GM19023 (cell line): ENCODE data around the gene CDH15.

Experiments
- ATAC-seq: cut with Tn5 transposase; IDR thresholded peaks from one replicate; pipeline ENCODE4 v1.9.1; 2021; ENCODE audit warnings: mild to moderate bottlenecking, moderate library complexity; ENCODE audit not compliant: unreplicated experiment

CDH15 gene

DNA sequence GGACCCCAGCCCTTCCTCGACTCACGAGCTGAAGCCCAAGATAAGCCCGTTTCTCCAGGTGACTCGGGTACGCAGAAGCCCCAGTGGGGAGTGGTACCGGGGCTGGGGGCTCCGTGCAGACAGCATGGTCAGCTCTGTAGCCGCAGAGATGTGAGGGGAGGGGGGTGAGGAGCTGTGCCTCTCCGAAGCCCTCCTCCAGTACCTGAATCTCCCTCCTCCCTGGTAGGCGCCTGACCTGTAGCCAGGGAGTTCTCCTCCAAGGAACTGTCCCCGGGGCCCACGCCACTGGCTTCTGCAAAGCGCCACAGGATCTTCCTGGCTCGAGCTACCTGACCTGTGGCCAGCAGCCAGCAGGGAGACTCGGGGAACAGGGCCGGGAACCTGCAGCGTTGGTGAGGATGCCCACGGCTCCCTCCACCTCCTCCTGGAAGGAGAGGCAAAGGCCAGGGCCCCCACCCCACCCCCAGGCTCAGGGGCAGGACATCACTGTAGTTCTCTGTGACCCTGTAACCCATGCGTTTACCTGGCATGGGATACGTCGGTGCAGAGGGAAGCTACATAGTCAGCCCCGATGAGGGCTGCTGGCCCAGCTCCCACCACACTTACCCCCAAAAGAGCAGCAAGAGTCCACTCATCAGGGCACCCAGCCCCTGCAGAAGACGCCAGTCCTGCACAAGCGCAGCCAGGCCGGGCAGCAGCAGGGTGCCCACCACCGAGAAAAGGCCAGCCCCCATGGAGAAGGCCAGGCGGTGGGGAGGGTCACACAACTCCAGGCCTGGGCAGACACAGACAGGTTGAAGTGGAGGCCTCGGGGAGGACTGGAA lies 27.1 kb downstream of the CDH15 start:
- ATAC-seq, result no peak

DNA sequence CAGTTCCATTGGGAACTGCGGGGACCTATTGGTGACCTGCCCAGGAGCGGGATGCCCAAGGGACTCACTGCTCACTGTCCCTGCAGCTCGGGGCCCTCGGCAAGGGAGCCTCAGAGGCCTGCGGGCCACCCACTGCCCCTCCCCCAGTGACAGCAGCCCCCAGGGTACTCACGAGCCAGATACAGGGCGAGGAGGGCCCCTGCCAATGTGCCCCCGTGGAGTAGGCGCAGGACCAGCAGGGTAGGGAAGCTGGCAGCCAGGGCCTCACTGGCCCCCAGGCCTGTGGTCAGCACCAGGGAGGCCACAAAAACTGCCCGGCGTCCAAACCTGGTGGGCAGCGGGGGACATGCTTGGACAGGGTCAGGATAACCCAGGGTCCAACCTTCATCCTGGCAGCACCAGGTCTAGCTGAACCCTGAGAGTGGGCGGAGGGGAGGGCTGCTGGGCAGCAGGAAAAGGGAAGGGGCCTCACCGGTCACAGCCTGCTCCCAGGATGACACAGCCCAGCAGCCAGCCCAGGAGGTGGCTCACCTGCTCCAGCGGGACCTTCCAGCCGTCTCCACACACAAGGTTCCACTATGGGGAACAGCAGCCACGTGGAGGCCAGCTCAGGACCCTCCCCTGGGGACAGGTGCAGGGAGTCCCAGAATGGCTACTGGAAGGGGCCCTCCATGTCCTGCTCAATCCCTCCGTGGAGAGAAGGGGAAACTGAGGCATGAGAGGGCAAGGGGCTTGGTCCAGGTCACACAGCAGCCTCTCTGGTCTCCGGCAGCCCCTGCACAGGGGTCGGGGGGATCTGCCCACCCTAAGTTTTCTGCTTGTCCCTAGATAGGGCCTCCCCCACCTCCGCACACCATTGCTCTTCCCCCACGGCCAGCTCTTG lies 27.9 kb downstream of the CDH15 start:
- no peak for ATAC-seq

GRCh38 chr16:89200124-89200849 lies 28.7 kb downstream of the CDH15 start, which contains the start of gene SLC22A31:
Gene SLC22A31 (minus strand): TSS chr16:89200537. CDS start chr16:89200501, 36 bp downstream.
- no peak for ATAC-seq

- no peak for ATAC-seq
These were observed 29.4 kb downstream of the CDH15 start for GRCh38 chr16:89200850-89201411.

DNA sequence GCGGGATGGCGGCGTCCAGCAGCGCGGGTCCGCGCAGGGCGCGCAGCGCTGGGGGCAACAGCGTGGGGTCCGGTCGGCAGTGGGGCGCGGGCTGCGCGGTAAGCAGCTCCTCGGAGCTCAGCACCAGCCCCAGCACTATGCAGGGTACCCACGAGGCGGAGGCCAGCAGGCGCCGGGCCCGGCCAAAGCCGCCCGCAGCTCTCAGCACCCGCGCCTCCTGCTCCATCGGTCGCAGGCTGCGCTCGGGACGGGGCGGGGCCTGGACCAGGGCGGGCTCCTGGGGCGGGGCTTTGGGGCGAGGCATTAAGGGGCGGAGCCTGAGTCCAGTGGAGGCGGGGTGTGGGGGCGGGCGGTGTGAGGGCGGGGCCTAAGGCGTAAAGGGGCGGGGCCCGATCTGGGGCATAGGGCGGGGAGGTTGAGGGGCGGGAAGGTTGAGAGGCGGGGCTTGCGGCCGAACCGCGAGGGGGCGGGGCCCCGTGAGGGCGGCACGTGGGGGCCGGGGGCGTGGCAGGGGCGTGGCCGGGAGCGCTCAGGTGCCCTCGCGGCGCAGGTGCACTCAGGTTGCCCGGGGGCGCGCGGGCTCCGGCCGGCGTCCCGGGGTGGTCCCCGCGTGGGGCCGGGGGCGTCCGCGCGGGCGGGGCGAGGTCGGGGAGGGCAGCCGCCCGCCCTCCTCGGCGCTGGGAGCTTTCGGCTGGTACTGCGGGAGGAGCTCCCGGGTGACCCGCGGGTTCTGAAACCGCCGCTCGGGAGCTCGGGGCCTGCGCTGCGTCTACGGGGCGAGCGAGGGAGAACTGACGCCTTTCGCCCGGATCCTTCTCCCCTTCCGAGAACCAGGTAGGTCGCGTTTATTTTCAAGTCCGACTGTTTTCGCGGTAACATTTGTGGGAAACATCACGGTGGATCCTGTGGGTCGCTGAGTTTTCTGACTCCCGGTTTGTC lies 30.2 kb downstream of the CDH15 start:
- no peak for ATAC-seq

DNA sequence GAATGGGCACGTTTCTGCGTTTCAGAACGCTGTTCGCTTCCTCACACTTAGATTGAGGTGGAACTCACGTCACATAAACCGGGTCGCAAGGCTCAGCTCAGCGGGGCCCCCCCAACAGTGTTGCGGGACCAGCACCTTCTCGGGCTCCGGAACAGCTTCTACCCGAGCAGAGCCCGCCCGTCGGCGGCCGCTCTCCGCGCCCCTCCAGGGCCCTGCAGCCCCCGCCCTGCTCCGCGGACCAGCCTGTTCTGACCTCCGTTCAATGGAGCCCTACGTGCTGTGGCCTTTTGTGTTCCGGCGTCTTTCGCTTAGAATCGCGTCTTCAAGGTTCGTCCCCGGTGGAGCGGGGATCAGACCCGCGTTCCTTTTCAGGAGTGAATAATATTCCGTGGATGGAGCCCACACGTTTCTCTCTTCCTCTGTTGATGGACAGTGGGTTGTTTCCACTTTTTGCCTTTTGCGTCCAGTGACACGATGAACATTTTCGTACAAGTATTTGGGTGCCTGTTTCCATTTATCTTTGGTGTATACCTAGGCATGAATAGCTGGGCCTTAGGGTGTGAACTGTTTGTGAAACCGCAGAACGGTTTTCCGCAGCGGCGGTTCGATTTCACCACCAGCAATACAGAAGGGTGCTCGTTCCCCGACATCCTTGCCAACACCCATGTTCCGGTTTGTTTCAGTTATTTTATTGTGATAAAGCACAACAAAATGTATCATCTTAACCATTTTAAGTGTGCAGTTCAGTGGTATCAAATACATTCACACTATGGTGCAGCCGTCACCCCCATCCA lies 31.1 kb downstream of the CDH15 start:
- no peak for ATAC-seq

GRCh38 chr16:89207993-89208392 lies 36.4 kb downstream of the CDH15 start:
- no peak for ATAC-seq

- ATAC-seq, result no peak
These were observed 38.0 kb downstream of the CDH15 start for GRCh38 chr16:89209522-89210044.

DNA sequence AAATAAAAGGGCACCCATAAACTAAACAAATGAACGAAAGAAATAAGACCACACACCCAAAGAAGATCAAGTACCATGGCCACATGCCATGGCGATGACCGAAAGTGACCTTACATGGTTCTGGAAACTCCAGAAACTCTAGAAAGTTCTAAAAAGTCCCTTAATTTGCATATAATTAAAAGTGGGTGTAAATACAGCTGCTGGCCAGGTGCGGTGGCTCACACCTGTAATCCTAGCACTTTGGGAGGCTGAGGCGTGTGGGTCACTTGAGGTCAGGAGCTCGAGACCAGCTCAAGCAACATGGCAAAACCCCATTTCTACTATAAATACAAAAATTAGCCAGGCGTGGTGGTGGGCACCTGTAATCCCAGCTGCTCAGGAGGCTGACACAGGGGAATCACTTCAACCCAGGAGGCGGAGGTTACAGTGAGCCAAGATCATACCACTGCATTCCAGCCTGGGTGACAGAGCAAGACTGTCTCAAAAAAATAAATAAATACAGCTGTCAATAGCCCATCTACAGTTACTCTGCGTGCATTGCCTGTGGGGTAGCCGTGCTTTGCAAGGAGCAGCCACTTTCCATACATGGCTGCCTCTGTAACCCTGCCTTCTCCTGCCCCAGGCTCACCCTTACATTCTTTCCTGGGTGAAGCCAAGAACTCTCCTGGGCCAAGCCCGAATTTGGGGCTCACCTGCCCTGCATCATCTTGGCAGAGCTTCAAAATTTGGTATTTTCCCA lies 38.8 kb downstream of the CDH15 start:
- no peak for ATAC-seq

DNA sequence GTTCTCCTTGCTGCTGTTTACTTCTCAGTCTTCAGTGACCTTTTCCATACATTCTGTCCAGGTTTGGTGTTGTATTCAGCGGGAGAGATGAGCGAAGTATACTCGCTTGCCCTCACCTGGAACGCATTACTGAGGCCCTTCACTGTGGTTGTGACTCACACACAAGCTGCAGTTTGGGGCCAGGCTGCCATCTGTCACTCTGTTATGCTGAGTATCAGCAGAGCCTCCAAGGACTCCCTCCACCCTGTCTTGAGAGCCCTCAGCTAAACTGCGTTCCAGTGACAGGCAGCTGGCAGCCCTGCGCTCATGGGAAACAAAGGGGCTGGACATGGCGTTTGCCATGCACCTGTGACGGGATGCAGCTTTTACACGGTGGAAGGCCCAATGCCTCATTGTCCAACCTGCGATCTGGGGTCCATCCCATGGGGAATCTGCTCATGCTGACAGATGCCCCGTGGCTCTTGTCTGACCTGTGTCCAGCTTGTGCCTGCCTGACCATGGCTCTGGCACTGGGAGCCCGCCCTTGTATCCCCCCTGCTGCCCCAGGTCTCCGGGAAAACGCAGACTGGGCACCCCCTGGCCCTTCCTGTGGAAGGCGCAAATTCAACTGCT lies 39.5 kb downstream of the CDH15 start:
- no peak for ATAC-seq

GRCh38 chr16:89216315-89217137 lies 45.0 kb downstream of the CDH15 start:
- ATAC-seq, result no peak

DNA sequence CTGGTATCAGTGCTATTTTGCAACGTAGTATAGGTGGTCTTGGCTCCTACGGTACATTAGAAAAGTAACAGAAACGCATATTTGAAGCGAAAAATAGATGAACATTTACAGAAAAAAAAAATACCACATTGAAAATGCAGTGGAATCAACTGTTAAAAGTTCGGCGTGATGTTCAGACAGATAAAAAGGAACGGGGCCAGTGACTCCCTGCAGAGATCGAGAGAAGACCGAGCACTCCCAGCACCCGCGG lies 45.5 kb downstream of the CDH15 start:
- no peak for ATAC-seq

DNA sequence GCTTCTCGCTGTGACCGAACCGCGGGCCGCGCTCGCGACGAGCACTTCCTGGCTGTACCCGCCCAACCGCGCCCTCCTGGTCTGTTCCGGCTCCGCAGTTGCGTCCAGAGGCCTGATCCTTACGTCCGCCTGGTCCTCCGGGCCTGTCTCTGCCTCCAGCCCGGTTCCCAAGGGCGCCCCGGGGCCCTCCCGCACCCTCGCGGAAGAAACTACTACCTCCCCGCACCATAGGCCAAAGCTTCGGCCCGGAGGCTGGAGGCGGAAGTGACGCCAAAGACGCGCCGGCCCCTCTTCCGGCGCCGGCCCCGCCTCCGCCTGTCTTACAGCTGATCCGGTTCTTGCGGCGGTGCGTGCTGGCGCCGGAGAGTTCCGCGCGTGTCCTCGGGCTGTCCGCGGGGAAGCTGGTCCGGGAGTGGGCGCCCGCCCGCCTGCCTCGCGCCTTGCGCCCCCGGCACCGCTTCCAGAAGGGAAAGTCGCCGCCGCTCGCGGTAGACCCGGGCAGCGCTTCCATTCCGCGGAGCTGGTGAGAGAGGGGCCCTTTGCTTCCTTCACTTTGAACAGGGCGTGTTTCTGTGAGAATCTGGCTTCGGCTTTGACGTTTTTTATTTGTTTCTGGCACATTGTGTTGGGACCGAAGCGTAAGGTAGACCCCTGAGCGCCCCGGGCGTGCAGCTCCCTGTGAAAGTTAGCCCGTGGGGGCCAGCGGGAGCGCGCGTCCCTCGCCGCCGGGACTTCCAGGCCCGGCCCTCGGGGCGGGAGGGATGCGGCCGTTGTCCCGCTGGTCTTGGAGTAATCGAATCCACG lies 46.0 kb downstream of the CDH15 start, which contains the start of gene ZNF778:
Gene ZNF778 (plus strand): TSS at position 316 of the 804 bp plus-strand sequence. CDS start 3,425 bp downstream, outside the sequence.
- peak; percentile 83 for ATAC-seq

DNA sequence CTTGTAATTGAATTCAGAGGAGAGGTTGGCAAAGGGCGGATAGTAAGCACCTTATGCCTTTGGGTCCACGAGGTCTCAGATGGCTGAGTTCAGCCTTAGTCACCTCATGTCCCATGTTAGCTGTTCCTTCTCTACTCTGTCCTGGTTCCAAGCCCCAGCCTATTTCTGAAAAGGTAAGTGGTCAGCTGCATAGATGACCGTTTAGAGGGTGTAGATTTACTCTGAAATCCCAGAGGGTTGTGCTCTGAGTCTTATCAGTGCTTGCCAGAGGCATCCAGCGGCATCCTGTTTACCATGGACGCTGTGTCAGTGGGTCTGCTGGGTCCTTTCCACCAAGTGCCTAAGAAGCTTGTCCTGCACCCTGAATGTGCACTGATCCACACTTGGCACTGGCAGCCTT lies 47.8 kb downstream of the CDH15 start:
- ATAC-seq, result no peak

DNA sequence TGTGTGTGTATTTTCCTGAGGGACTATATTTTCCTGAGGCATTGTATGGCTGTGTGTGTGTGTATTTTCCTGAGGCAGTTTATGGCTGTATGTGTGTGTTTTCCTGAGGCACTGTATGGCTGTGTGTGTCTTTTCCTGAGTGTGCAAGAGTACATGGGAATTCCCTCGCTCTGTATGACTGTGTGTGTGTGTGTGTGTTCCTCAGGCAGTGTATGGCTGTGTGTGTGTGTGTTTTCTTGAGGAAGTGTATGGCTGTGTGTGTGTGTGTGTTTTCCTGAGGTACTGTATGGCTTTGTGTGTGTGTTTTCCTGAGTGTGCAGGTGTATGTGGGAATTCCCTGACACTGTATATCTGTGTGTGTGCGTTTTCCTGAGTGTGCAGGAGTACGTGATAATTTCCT lies 50.1 kb downstream of the CDH15 start:
- no peak for ATAC-seq

DNA sequence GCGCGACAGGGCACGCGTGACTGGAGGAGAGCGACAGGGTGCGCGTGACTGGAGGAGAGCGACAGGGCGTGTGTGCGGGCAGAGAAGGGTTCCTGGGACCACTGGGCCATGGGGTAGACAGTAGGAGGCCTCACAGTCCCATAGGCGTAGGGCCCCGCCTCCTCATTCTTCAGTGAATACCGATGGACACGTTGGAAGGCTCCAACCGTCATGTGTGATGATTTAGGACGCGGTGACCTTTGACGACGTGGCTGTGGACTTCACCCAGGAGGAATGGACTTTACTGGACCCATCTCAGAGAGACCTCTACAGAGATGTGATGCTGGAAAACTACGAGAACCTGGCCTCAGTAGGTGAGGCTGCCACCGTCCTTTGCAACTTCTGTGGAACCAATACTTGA lies 51.4 kb downstream of the CDH15 start:
- ATAC-seq, result no peak
